Endothelial cell of umbilical vein (primary cell): Measurements from ENCODE around the gene TYW3.

Experiments
- CTCF ChIP-seq, 2 donors: IDR thresholded peaks; 1 replicate in 1 of 2; 2 replicates in 1 of 2; pipeline ENCODE4 v1.5.1; 2011; ENCODE audit warnings: low read length in 2 of 2, mild to moderate bottlenecking in 2 of 2, moderate library complexity in 2 of 2, control low read depth in 1 of 2, inconsistent platforms in 1 of 2, low read depth in 1 of 2; ENCODE audit not compliant: insufficient read depth in 1 of 2; ENCODE audit errors: extremely low read depth in 1 of 2
- POLR2AphosphoS5 ChIP-seq: IDR thresholded peaks from 2 replicates; pipeline ENCODE4 v1.6.1; 2012; ENCODE audit warnings: low read depth, mild to moderate bottlenecking, control low read depth, low read length, moderate library complexity; ENCODE audit not compliant: insufficient read depth

GRCh38 chr1:74714429-74715235 lies 18.3 kb upstream of the TYW3 start:
- TF ChIP-seq CTCF (IDR thresholded peaks at IDR 0.05; ENCODE audit: extremely low read depth in 1 of 2, insufficient read depth in 1 of 2, low read depth in 1 of 2, low read length in 2 of 2) (no peak), POLR2AphosphoS5 (no peak)
